Measurements from ENCODE around the gene RND3.

DNA sequence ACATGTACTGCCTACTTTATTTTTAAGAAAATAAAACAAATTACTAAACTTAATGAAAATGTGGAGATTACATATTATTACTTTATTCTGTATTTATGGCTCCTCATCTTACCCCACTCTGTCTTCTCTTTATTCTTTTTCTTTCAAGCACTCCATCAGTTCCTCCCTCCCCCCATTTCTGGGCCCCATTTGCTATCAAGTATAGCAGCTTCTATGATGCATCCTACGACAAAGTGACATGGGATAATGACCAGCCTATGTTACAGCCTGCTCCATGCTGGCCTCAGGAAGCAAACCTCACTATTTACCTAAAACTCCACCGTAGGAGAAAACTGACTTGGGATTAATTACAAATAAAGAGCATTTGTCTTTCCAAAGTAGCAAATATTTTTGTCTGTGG, 58.8 kb downstream of the RND3 start:
- TF ChIP-seq, protein P1, sequence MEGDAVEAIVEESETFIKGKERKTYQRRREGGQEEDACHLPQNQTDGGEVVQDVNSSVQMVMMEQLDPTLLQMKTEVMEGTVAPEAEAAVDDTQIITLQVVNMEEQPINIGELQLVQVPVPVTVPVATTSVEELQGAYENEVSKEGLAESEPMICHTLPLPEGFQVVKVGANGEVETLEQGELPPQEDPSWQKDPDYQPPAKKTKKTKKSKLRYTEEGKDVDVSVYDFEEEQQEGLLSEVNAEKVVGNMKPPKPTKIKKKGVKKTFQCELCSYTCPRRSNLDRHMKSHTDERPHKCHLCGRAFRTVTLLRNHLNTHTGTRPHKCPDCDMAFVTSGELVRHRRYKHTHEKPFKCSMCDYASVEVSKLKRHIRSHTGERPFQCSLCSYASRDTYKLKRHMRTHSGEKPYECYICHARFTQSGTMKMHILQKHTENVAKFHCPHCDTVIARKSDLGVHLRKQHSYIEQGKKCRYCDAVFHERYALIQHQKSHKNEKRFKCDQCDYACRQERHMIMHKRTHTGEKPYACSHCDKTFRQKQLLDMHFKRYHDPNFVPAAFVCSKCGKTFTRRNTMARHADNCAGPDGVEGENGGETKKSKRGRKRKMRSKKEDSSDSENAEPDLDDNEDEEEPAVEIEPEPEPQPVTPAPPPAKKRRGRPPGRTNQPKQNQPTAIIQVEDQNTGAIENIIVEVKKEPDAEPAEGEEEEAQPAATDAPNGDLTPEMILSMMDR (IDR thresholded peaks at IDR 0.05): no peak
- TF ChIP-seq POLR2AphosphoS5 (IDR thresholded peaks at IDR 0.05) (no peak), POLR2A (IDR thresholded peaks at IDR 0.05) (no peak), EP300 (IDR thresholded peaks at IDR 0.05) (no peak)

All from upper lobe of left lung (tissue), 4 donors.